Measurements from ENCODE around the gene BRIP1. TPM values are rescaled to one million over a fixed set of nuclear protein-coding genes. Genes with fewer than 3 reads are reported as not detected.
A peak's percentile ranks its signal among the peaks of the same experiment; 100 is the strongest.

BRIP1 gene
- total RNA-seq, 2 experiments from 2014 or later, result 1.0 to 1.9 TPM

DNA sequence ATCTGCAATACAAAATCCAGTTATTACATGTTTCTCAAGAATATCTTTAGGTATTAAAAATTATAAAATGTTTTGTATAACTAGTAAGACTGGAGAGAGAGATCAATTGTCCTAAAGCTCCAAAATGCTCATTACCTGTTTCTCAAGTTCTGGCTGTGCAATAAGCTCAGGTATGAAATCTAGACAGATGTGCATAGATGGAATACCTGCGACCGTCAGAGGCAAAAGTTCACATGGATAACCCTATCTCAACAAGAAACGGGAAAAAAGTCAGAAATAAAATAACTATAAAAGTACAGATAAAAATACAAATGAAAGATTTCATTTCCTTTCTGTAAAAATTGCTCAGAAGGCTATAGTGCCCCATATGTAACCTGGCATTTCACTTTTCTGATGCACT is 5.8 kb upstream of the BRIP1 start:
- Histone ChIP-seq H3K9me3 (ENCODE audit: control insufficient read depth in 1 of 2, insufficient read depth in 1 of 2, low read length in 2 of 2) (no peaks in the 10 kb centered on the region), H3K4me1 (ENCODE audit: insufficient read depth, low read length) (no peaks in the 10 kb centered on the region), H3K27ac (ENCODE audit: low read depth in 1 of 2, low read length in 2 of 2) (no peak overlapping the region), H3K27me3 (ENCODE audit: control insufficient read depth in 1 of 2, insufficient read depth in 2 of 2, low read length in 2 of 2) (no peaks in the 10 kb centered on the region), H3K36me3 (ENCODE audit: insufficient read depth, low read length) (peaks cover 28% of the 10 kb centered on the region), H3K4me3 (ENCODE audit: low read length) (no peak overlapping the region)
- intact Hi-C loops (cut with DNase I, micrococcal nuclease), result loop anchor here in 1 of 2 experiments (10.0 kb wide), 1 partner anchor 1344 kb away; the partner anchor contains the start of gene APPBP2
- ChIA-PET CTCF (no interaction called here), POLR2A (no interaction called here)
- H3K9me3 Mint-ChIP-seq, result no peaks in the 10 kb centered on the region
- H3K4me3 Mint-ChIP-seq, result no peak overlapping the region
- H3K36me3 Mint-ChIP-seq (ENCODE audit: low read depth), result peaks cover 46% of the 10 kb centered on the region
- no peaks in the 10 kb centered on the region for H3K27me3 Mint-ChIP-seq
- ATAC-seq (ENCODE audit: poor library complexity) (no peak), DNase-seq (no peak)
- no peak overlapping the region for H3K27ac Mint-ChIP-seq
- H3K4me1 Mint-ChIP-seq (ENCODE audit: low read depth), result peaks cover 7% of the 10 kb centered on the region
- TF ChIP-seq CTCF (IDR thresholded peaks at IDR 0.05), result no peak

- ATAC-seq (ENCODE audit: poor library complexity), result no peak
- H3K4me1 Mint-ChIP-seq (ENCODE audit: low read depth), result peaks cover 13% of the 10 kb centered on the region
- CTCF ChIA-PET, result no interaction called here
These were observed 4.7 kb upstream of the BRIP1 start for GRCh38 chr17:61868074-61868473.

DNA sequence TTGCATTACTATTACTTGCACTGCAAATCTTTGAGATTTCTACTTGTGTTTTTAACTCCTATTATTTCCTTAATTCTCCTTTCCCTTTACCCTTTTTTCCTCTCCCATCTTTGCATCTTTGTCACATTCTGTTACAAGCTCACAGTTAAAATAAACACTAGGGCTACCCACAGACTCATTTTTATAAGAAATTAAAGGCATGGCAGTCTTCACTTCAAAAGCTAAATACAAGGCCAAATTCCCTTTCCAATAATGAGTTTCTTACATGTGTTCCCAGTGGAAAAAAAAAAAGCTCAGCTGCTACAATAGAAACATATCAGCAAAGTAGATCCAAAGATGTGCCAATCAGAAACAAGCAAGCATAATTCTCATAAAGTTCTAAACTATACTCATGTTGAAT is 3.7 kb upstream of the BRIP1 start:
- Mint-ChIP-seq H3K27ac (no peak overlapping the region), H3K36me3 (ENCODE audit: low read depth) (peaks cover 41% of the 10 kb centered on the region), H3K9me3 (no peaks in the 10 kb centered on the region), H3K4me1 (ENCODE audit: low read depth) (peaks cover 23% of the 10 kb centered on the region), H3K4me3 (peak overlapping the region; percentile 51), H3K27me3 (no peaks in the 10 kb centered on the region)
- no peak for TF ChIP-seq CTCF (IDR thresholded peaks at IDR 0.05)
- ChIA-PET POLR2A (no interaction called here), CTCF (no interaction called here)
- Histone ChIP-seq H3K4me1 (ENCODE audit: insufficient read depth, low read length) (peaks cover 8% of the 10 kb centered on the region), H3K36me3 (ENCODE audit: insufficient read depth, low read length) (peaks cover 23% of the 10 kb centered on the region), H3K9me3 (ENCODE audit: control insufficient read depth in 1 of 2, insufficient read depth in 1 of 2, low read length in 2 of 2) (no peaks in the 10 kb centered on the region), H3K27me3 (ENCODE audit: control insufficient read depth in 1 of 2, insufficient read depth in 2 of 2, low read length in 2 of 2) (no peaks in the 10 kb centered on the region), H3K27ac (ENCODE audit: low read depth in 1 of 2, low read length in 2 of 2) (no peak overlapping the region), H3K4me3 (ENCODE audit: low read length) (no peak overlapping the region)
- intact Hi-C loops (cut with DNase I, micrococcal nuclease), result loop anchor here in 1 of 2 experiments (2.0 to 10.0 kb wide), 2 partner anchors 60 to 1342 kb away; partner anchors contain the start of genes APPBP2 and INTS2
- ATAC-seq (ENCODE audit: poor library complexity) (no peak), DNase-seq (no peak)

More at GRCh38 chr17:61868074-61868473, 4.7 kb upstream of the BRIP1 start:
- Histone ChIP-seq H3K9me3 (ENCODE audit: control insufficient read depth in 1 of 2, insufficient read depth in 1 of 2, low read length in 2 of 2) (no peaks in the 10 kb centered on the region), H3K27me3 (ENCODE audit: control insufficient read depth in 1 of 2, insufficient read depth in 2 of 2, low read length in 2 of 2) (no peaks in the 10 kb centered on the region), H3K27ac (ENCODE audit: low read depth in 1 of 2, low read length in 2 of 2) (no peak overlapping the region), H3K36me3 (ENCODE audit: insufficient read depth, low read length) (peaks cover 28% of the 10 kb centered on the region), H3K4me3 (ENCODE audit: low read length) (no peak overlapping the region), H3K4me1 (ENCODE audit: insufficient read depth, low read length) (peaks cover 4% of the 10 kb centered on the region)
- DNase-seq, result no peak
- POLR2A ChIA-PET, result no interaction called here
- no peaks in the 10 kb centered on the region for H3K9me3 Mint-ChIP-seq
- H3K27me3 Mint-ChIP-seq, result no peaks in the 10 kb centered on the region
- no peak overlapping the region for H3K4me3 Mint-ChIP-seq
- intact Hi-C loops (cut with DNase I, micrococcal nuclease), result loop anchor here in 1 of 2 experiments (10.0 kb wide), 1 partner anchor 1343 kb away; the partner anchor contains the start of gene APPBP2
- H3K36me3 Mint-ChIP-seq (ENCODE audit: low read depth), result peaks cover 46% of the 10 kb centered on the region
- no peak for TF ChIP-seq CTCF (IDR thresholded peaks at IDR 0.05)
- no peak overlapping the region for H3K27ac Mint-ChIP-seq

All from CD4-positive, alpha-beta T cell (primary cell).